ENCODE results near the gene RPS3.

DNA sequence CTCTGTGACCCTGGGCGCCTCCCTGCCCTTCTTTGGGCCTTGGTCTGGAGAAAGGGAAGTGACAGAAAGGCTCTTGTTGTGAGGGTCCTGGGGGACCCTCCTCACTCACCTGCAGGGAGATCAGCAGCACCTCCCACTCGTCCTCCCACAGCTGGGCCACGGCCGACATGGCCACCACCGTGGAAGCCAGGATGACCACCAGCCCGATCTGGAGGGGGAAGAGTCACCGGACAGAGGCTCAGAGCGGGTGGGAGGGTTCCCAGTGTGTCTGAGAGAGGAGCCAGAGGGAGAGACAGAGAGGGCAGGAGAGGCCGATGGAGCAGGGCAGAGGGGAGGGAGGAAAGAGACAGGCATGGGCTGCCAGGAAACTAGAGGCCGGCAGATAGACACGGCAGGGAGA is 50.5 kb downstream of the RPS3 start:
- TF ChIP-seq RFX5 (IDR thresholded peaks at IDR 0.05): no peak
- TF ChIP-seq, protein P1, sequence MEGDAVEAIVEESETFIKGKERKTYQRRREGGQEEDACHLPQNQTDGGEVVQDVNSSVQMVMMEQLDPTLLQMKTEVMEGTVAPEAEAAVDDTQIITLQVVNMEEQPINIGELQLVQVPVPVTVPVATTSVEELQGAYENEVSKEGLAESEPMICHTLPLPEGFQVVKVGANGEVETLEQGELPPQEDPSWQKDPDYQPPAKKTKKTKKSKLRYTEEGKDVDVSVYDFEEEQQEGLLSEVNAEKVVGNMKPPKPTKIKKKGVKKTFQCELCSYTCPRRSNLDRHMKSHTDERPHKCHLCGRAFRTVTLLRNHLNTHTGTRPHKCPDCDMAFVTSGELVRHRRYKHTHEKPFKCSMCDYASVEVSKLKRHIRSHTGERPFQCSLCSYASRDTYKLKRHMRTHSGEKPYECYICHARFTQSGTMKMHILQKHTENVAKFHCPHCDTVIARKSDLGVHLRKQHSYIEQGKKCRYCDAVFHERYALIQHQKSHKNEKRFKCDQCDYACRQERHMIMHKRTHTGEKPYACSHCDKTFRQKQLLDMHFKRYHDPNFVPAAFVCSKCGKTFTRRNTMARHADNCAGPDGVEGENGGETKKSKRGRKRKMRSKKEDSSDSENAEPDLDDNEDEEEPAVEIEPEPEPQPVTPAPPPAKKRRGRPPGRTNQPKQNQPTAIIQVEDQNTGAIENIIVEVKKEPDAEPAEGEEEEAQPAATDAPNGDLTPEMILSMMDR (IDR thresholded peaks at IDR 0.05): no peak

Data from A549 (cell line).